DMS53 (cell line): Measurements from ENCODE around the gene IL6.
"Not testable (repeated sequence)": the region's sequence is repeated elsewhere in the genome, so short reads cannot be mapped to it uniquely, and the experiment has no call there.

Experiments
- DNase-seq: peaks from one replicate; lab custom pipeline; 2025; lab: John Stamatoyannopoulos, UW

IL6 gene

DNA sequence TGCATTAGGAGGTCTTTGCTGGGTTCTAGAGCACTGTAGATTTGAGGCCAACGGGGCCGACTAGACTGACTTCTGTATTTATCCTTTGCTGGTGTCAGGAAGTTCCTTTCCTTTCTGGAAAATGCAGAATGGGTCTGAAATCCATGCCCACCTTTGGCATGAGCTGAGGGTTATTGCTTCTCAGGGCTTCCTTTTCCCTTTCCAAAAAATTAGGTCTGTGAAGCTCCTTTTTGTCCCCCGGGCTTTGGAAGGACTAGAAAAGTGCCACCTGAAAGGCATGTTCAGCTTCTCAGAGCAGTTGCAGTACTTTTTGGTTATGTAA is 675 bp downstream of the IL6 start:
- DNase-seq, result peak; percentile 55

GRCh38 chr7:22728401-22729029 is 1.5 kb downstream of the IL6 start:
- DNase-seq, result peak; percentile 84

- DNase-seq, result no peak
These were observed 2.3 kb downstream of the IL6 start for GRCh38 chr7:22729180-22729825.

DNA sequence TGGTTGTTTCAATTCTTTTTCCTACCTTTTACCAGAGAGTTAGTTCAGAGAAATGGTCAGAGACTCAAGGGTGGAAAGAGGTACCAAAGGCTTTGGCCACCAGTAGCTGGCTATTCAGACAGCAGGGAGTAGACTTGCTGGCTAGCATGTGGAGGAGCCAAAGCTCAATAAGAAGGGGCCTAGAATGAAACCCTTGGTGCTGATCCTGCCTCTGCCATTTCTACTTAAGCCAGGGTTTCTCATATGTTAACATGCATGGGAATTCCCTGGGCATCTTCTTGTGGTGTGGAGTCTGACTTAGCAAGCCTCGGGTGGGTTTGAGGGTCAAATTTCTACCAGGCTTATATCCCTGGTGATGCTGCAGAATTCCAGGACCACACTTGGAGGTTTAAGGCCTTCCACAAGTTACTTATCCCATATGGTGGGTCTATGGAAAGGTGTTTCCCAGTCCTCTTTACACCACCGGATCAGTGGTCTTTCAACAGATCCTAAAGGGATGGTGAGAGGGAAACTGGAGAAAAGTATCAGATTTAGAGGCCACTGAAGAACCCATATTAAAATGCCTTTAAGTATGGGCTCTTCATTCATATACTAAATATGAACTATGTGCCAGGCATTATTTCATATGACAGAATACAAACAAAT is 3.2 kb downstream of the IL6 start:
- no peak for DNase-seq

DNA sequence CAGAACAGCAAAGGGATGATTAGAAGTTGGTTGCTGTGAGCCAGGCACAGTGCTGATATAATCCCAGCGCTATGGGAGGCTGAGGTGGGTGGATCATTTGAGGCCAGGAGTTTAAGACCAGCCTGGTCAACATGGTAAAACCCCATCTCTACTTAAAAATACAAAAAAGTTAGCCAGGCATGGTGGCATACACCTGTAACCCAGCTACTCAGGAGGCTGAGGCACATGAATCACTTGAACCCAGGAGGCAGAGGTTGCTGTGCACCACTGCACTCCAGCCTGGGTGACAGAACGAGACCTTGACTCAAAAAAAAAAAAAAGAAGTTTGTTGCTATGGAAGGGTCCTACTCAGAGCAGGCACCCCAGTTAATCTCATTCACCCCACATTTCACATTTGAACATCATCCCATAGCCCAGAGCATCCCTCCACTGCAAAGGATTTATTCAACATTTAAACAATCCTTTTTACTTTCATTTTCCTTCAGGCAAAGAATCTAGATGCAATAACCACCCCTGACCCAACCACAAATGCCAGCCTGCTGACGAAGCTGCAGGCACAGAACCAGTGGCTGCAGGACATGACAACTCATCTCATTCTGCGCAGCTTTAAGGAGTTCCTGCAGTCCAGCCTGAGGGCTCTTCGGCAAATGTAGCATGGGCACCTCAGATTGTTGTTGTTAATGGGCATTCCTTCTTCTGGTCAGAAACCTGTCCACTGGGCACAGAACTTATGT is 4.1 kb downstream of the IL6 start:
- DNase-seq, result peak; percentile 21

DNA sequence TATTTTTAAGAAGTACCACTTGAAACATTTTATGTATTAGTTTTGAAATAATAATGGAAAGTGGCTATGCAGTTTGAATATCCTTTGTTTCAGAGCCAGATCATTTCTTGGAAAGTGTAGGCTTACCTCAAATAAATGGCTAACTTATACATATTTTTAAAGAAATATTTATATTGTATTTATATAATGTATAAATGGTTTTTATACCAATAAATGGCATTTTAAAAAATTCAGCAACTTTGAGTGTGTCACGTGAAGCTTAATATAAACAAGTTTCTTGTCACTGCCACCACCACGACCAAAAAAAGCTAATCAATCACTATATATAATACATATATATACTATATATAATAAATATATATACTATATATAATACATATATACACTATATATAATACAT is 4.8 kb downstream of the IL6 start:
- no peak for DNase-seq

- DNase-seq, result peak; percentile 90
These were observed 5.6 kb downstream of the IL6 start for GRCh38 chr7:22732556-22733126.

DNA sequence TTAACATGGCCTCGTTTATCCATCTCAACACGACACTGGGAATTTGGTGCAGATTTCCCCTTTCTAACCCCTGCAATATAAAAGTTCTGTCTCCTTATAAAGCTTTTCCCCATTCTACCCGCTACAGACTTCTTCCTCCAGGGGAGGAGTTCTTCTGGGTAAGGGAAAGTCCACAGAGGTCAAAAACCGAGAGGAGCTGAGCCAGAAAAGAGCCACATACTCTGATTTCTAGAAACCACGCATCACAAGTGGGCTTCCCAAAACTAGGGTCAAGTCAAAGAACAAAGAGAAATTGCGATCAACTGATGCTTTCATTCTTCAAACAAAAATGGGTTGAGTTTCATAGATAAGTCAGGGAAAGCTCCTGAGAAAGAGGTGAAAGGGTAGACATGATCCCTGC is 6.8 kb downstream of the IL6 start:
- DNase-seq, result no peak

DNA sequence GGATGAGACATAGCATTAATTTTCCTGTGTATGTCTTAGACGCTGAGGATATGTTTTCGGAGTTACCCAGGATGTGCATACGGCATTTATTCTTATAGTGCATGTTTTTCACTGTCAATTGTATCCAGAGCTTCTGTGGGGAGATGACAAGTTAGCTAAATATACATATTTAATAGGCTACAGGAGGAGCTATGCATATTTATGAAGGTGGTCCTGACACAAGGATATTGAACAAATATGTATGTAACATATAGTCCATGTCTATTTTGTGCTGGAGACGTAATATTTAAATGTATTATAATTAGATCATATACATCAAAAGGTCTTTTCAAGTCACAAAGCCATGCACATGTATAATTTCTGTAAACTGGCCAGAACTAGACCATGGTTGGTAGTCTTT is 16.0 kb downstream of the IL6 start:
- DNase-seq, result no peak

DNA sequence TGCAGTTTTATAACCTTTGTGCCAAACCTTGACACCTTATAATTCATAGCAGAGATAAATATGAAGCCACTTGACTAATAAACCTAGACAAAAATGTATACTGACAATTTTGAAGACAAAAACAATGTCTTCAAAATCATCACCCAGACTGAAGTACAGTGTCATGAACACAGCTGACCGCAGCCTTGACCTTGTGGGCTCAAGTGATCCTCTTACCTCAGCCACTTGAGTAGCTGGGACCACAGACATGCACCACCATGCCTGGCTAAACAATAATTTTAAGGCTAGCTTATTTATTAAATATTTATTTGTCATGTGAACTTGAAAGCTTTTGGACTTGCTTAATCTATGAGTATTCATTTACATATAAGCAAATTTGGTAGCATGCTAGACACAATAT is 24.3 kb downstream of the IL6 start:
- peak; percentile 29 for DNase-seq

DNA sequence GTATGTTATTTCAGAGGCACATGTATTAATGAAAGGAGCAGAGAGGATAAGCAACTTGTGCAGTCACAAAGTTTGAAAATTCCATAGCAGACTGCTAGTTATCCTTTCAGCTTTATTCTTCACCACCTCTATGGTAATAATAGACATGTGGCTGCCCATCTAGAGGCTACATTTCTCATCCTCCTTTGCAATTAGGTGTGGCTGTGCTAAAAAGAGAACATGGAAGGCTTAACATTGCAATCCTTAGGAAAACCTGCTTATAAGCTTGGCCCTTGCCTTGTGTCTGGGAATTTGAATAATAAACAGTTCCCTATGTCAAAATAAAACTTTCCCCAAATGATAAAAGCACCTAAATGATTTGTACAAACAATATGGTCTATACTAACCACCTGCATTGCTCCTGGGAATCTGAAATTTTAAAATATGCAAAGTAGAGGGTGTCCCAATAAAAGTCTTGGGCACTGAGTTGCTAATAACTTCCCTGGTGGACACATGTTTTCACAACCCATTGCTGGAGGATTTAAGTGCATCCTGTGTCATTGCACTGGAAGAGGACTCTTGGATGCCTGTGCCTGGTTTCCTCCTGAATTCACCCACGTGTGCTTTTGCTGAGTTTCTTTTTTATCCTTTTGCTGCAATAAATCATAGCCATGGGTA is 30.5 kb downstream of the IL6 start:
- DNase-seq, result no peak

- DNase-seq, result no peak
These were observed 31.6 kb downstream of the IL6 start for GRCh38 chr7:22758576-22758975.

DNA sequence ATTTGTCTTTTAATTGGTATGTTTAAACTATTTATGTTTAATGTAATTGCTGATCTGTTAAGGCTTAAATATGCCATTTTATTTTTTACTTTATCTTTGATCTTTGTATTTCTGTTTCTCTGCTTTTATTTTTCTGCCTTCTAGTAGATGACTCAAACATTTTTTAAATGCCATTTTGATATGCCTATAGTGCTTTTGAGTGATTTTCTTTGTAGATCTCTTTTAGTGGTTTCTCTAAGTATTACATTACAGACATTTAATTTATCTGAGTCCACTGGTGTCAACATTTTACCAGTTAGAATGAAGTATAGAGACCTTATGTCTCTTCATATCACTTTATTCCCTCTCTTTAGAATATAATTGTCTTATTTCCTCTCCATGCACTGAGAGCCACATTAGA is 32.7 kb downstream of the IL6 start:
- no peak for DNase-seq

GRCh38 chr7:22762866-22763265 is 35.9 kb downstream of the IL6 start:
- no peak for DNase-seq

- DNase-seq, result no peak
These were observed 38.6 kb downstream of the IL6 start for GRCh38 chr7:22765609-22766008.

DNA sequence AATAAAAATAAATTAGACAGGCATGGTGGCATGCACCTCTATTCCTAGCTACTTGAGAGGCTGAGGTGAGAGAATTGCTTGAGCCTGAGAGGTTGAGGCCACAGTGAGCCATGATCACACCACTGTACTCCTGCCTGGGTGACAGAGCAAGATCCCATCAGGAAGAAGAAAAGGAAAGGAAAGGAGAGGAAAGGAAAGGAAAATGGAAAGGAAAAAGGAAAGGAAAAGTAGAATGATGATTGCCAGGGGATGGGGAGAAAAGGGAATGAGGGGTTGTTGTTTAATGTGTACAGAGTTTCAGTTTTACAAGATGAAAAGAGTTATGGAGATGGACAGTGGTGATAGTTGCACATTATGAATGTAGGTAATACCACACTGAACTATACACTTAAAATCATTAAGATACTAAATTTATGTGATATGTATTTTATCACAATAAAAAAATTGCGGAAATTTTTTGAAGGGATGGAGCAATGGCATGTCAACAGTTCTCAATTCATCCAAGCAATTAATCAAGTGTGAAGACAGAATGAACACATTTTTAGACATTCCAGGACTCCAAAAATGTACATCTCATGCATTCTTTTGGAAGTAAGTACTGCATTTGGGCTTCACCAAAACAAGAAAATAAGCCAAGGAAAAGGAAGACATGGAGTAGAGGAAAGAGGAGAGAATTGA is 44.3 kb downstream of the IL6 start:
- no peak for DNase-seq

DNA sequence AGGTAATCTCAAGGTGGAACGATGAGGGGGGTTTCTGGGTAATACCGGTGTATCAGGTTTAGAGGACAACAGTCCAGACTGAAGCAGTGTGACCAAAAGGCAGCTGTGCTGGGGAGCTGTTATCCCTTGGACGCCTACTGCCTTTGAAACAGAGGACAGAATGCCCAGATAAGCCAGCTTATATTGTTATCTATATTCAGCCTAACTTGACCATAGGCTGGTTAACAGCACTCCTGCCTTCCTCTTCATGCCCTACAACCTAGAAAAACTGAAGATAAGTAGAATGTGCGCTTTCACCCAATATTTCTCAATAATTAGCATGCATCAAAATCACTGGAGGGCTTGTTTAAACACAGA is 44.9 kb downstream of the IL6 start:
- no peak for DNase-seq

DNA sequence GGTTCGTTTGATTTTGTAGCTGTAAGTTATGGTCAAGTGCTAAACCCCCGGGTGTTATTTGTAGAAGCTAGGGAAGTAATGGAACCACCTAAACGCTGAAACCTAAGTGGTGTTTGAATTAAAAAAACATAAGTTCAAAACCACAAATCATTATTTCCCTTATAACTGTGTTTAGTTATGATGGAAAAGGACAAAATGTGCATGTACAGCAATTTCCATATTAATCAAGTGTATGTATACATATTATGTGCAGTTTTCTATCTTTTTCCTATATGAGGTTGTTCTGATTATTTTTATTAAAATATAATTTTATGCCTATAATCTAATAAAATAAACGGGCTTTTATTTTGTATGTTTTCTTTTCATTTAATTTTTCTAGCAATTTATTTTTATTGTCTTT is 45.9 kb downstream of the IL6 start:
- no peak for DNase-seq

- DNase-seq, result no peak
These were observed 50.0 kb downstream of the IL6 start for GRCh38 chr7:22776964-22777363.

DNA sequence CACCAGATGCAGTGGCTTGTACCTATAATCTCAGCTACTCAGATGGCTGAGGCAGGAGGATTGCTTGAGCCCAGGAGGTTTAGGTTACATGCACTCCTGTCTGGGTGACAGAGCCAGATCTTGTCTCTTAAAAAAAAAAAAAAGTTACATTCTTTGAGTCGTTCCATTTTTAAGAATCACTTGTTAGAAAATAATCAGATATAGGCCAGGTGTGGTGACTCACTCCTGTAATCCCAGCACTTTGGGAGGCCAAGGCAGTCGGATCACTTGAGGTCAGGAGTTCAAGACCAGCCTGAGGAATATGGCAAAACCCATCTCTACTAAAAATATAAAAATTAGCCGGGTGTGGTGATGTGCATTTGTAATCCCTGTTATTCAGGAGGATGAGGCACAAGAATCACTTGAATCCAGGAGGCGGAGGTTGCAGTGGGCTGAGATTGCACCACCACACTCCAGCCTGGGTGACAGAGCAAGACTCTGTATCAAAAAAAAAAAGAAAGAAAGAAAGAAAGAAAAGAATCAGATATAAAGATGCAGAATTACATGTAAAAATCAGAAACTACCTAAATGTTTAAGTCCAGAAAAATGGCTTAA is 52.8 kb downstream of the IL6 start:
- not testable (repeated sequence) for DNase-seq

DNA sequence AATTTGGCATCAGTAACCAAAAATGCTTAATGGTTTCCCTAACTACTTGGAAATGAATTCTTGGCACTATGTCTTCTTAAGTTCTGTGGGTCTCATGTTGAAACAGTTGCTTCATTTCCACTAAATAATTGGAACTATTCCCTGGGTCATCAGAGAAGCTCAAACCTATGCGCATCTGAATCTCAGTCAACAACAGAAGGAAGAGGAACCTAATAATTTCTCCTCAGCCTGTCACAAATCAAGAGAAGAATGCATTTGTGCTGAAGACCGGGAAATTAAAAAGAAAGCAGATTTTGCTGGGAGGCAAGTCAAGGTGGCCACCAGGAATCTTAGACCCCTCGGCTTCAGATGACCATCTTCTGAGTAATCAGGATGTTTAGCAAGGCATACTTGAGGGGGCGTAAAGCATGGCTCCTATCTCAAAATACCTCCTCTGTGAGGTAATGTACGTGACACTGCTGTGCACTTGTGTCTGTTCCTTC is 54.3 kb downstream of the IL6 start:
- no peak for DNase-seq
